A549 (cell line): ENCODE data around the gene HOXD8. TPM values are rescaled to one million over a fixed set of nuclear protein-coding genes. Genes with fewer than 3 reads are reported as not detected.

Source experiments
- ATAC-seq, 2 experiments: fragments of 200-7000 bp in 1 of 2; fragments of >200 bp in 1 of 2; cut with Nextera tagmentation in 1 of 2; cut with Tn5 transposase in 1 of 2; 3 replicates each; pipeline versions ENCODE4 v1.8.0 to v1.9.1; 2018 to 2020; ENCODE audit warnings: mild to moderate bottlenecking in 1 of 2, moderate library complexity in 1 of 2
- CTCF ChIA-PET: fragments of 300-600 bp; sonication (Branson Sonifier 250); formaldehyde crosslinking; extraction: SDS; loops from one replicate; lab custom pipeline; 2021; ENCODE audit warnings: antibody characterized with exemption, inconsistent platforms; lab: Yijun Ruan, JAX
- POLR2A ChIA-PET: fragments of 350-600 bp; formaldehyde crosslinking; extraction: SDS; loops from one replicate; lab custom pipeline; 2021; ENCODE audit warnings: antibody characterized with exemption, inconsistent platforms; lab: Yijun Ruan, JAX
- DNase-seq, 2 experiments: peaks; one replicate each; pipeline versions ENCODE4 v3.0.0 to v3.0.0-alpha.2; 2011 to 2016; ENCODE audit warnings: low read depth in 1 of 2, low spot score in 1 of 2
- FAIRE-seq: peaks from 2 replicates; lab custom pipeline; 2011; peaks lifted over from hg19 to GRCh38; lab: Jason Lieb, UNC
- H3K27ac ChIP-seq, 2 experiments: fragments of >200 bp; sonication (Bioruptor Twin); formaldehyde crosslinking; 3 replicates each; pipeline ENCODE4 v1.5.1; 2016 to 2017
- H3K4me1 ChIP-seq: fragments of >200 bp; sonication (Bioruptor Twin); formaldehyde crosslinking; 3 replicates; pipeline ENCODE4 v1.6.1; 2016
- H3K4me2 ChIP-seq: fragments of >200 bp; sonication (Bioruptor Twin); formaldehyde crosslinking; 3 replicates; pipeline ENCODE4 v1.6.1; 2016
- H3K4me3 ChIP-seq: fragments of >200 bp; sonication (Bioruptor Twin); formaldehyde crosslinking; 3 replicates; pipeline ENCODE4 v1.5.1; 2016
- H3K9me3 ChIP-seq: fragments of >200 bp; sonication (Bioruptor Twin); formaldehyde crosslinking; 3 replicates; pipeline ENCODE4 v1.6.1; 2016
- CBX2 ChIP-seq: fragments of 200-600 bp; sonication (generic); IDR thresholded peaks from 2 replicates; pipeline ENCODE4 v1.6.1; 2016; ENCODE audit warnings: low read depth, mild to moderate bottlenecking, borderline replicate concordance
- CBX8 ChIP-seq: fragments of 200-600 bp; sonication (generic); IDR thresholded peaks from 2 replicates; pipeline ENCODE4 v1.6.1; 2016
- CHD4 ChIP-seq: fragments of 200-600 bp; sonication (generic); IDR thresholded peaks from 2 replicates; pipeline ENCODE4 v1.6.1; 2016; ENCODE audit warnings: antibody characterized with exemption, mild to moderate bottlenecking, borderline replicate concordance
- EHMT2 ChIP-seq: fragments of 200-600 bp; sonication (generic); IDR thresholded peaks from 2 replicates; pipeline ENCODE4 v1.6.1; 2016; ENCODE audit warnings: antibody characterized with exemption, low read depth, mild to moderate bottlenecking, moderate library complexity
- FOSB ChIP-seq: fragments of 250-450 bp; sonication (Bioruptor Pico); IDR thresholded peaks from 2 replicates; pipeline ENCODE4 v1.5.0; 2020; ENCODE audit warnings: mild to moderate bottlenecking, moderate library complexity
- FOXS1 ChIP-seq: fragments of 250-450 bp; sonication (Bioruptor Pico); IDR thresholded peaks from 2 replicates; pipeline ENCODE4 v1.5.0; 2020; ENCODE audit warnings: mild to moderate bottlenecking, moderate library complexity
- JUN ChIP-seq, 2 experiments: fragments of >200 bp; sonication (Bioruptor Twin); formaldehyde crosslinking; IDR thresholded peaks; 2 replicates in 1 of 2; 3 replicates in 1 of 2; pipeline ENCODE4 v1.6.1; 2016 to 2017
- JUNB ChIP-seq: fragments of >200 bp; sonication (Bioruptor Twin); formaldehyde crosslinking; IDR thresholded peaks from 2 replicates; pipeline ENCODE4 v1.6.1; 2016
- KDM1A ChIP-seq: fragments of 200-600 bp; sonication (generic); IDR thresholded peaks from 2 replicates; pipeline ENCODE4 v1.6.1; 2016; ENCODE audit warnings: low read depth, mild to moderate bottlenecking
- MAFK ChIP-seq: fragments of 450-650 bp; IDR thresholded peaks from 2 replicates; pipeline ENCODE4 v1.6.1; 2014; ENCODE audit not compliant: partially characterized antibody
- MYC ChIP-seq: IDR thresholded peaks from 2 replicates; pipeline ENCODE4 v1.6.1; 2012; ENCODE audit warnings: mild to moderate bottlenecking, inconsistent platforms, low read length, improper control_type of control experiment, borderline replicate concordance
- PHF8 ChIP-seq: fragments of 200-600 bp; sonication (generic); IDR thresholded peaks from 2 replicates; pipeline ENCODE4 v1.6.1; 2016; ENCODE audit warnings: low read depth, mild to moderate bottlenecking, antibody characterized with exemption, moderate library complexity, borderline replicate concordance
- RAD21 ChIP-seq, 2 experiments: fragments of >200 bp in 1 of 2; sonication (Bioruptor Twin) in 1 of 2; formaldehyde crosslinking in 1 of 2; IDR thresholded peaks in 1 of 2; conservative IDR thresholded peaks in 1 of 2; 2 replicates in 1 of 2; 3 replicates in 1 of 2; pipeline ENCODE4 v1.6.1; 2012 to 2018; ENCODE audit warnings: inconsistent platforms in 1 of 2
- RNF2 ChIP-seq: fragments of 200-600 bp; sonication (generic); IDR thresholded peaks from 2 replicates; pipeline ENCODE4 v1.6.1; 2016; ENCODE audit warnings: low read depth, mild to moderate bottlenecking, antibody characterized with exemption, moderate library complexity, borderline replicate concordance
- TP53 ChIP-seq: fragments of 250-450 bp; sonication (Bioruptor Pico); IDR thresholded peaks from 2 replicates; pipeline ENCODE4 v1.5.0; 2021; ENCODE audit warnings: mild to moderate bottlenecking, moderate library complexity
- ZNF302 ChIP-seq: fragments of 250-450 bp; sonication (Bioruptor Pico); IDR thresholded peaks from 2 replicates; pipeline ENCODE4 v1.9.0; 2021; ENCODE audit warnings: inconsistent platforms, mild to moderate bottlenecking, moderate library complexity
- WGBS: methylation state at CpG from one replicate; pipeline ENCODE4 v1.1.6; 2017; ENCODE audit errors: missing lambda C conversion rate; 5-methylcytosine and 5-hydroxymethylcytosine counted together
- polyA plus RNA-seq, 4 experiments: library from polyadenylated mRNA; depleted of rRNA in 3 of 4; stranded (reverse); fragments of >200 nt; fragmentation: RNase III in 1 of 4; extraction: RNeasy Plus Mini Kit Qiagen cat#74134 plus additional on column Dnase treatment in 1 of 4; gene quantifications; 2 replicates in 3 of 4; 3 replicates in 1 of 4; pipeline ENCODE4 v1.2.3, GENCODE V29; 2011 to 2017
- TF ChIP-seq, protein P1 (sequence below): fragments of >200 bp; sonication (Bioruptor Twin); formaldehyde crosslinking; IDR thresholded peaks from 3 replicates; pipeline ENCODE4 v1.5.1; 2016
- TF ChIP-seq, protein P2 (sequence below): IDR thresholded peaks from 2 replicates; pipeline ENCODE4 v1.6.1; 2012
- TF ChIP-seq, protein P3 (sequence below): fragments of 450-650 bp; IDR thresholded peaks from 2 replicates; pipeline ENCODE4 v1.6.1; 2014; ENCODE audit warnings: antibody characterized with exemption
- TF ChIP-seq, protein P4 (sequence below): fragments of 250-450 bp; sonication (Bioruptor Pico); IDR thresholded peaks from 2 replicates; pipeline ENCODE4 v1.5.0; 2020; ENCODE audit warnings: low read depth, mild to moderate bottlenecking, moderate library complexity
- TF ChIP-seq, protein P5 (sequence below): fragments of 150-350 bp; IDR thresholded peaks from 2 replicates; pipeline ENCODE4 v1.6.1; 2014; ENCODE audit warnings: low read depth, mild to moderate bottlenecking, low read length

HOXD8 gene
- polyA plus RNA-seq, 2 of the 4 experiments (the other 2 are of a cell fraction), result 3.8 to 8.5 TPM

DNA sequence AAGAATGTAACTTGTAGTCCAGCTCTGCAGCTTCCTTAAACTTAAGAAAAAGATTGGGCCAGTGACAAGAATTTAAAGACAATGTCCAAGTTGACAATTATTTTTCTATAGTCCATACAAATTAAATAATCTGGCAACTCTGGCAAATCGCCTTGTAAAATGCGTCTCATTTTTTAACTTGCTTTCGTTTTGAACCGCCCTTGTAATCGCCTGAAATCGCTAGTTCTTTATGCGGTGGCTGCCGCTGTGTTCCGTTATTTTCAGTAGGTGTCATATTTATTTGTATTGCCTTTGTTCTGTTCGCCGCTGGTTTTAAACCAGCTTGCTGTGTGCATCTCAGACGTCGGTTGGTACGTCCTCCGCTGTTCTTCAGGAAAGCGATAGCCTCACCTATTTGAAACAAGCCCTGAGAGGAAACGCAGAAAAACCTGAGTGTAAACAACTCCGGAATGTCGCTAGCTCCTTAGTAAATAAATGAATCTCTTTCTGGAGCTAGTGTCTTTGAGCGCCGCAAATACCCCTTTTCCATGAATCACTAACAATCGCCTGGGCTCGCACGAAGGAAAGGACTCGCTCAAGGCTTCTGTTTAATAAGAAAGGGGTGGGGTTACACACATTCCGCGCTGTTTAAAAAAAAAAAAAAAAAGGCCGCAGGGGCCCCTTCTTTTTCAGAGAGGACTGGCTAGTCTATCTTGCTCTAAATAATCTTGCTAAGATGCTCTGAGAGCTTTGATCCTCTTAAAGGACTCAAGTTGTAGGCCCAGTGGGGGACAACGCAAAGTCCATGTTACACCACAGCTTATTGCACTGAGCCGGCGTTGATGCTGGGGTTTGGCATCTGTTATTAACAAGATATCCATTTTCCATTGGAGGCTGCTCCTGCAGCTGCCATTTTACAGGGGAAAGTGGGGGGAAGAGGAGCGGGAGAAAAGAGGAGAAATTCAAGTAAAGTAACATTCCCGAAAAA is 3.0 kb downstream of the HOXD8 start:
- ATAC-seq (no peak), FAIRE-seq (no peak), DNase-seq (no peak)
- Histone ChIP-seq H3K4me2 (no peak overlapping the region), H3K9me3 (no peaks in the 10 kb centered on the region), H3K4me1 (peaks cover 10% of the 10 kb centered on the region; the same call in 2 of the 3 replicates), H3K27ac (no peak overlapping the region), H3K4me3 (no peak overlapping the region)
- CTCF ChIA-PET, result interaction anchor here (1.3 to 9.5 kb wide), 10 partner anchors 9 to 522 kb away, joined by 3 to 139 read pairs (median 10); no protein-coding TSS in a partner anchor
- POLR2A ChIA-PET, result interaction anchor here (0.7 kb wide), 1 partner anchor 35 kb away, joined by 4 read pairs; no protein-coding TSS in a partner anchor
- TF ChIP-seq RAD21 (conservative IDR thresholded peaks at IDR 0.05 in 1 of 2, IDR thresholded peaks at IDR 0.05 in 1 of 2) (no peak), EHMT2 (no peak), MYC (no peak), PHF8 (no peak), FOSB (CRISPR knock-in tag) (no peak), JUN (IDR thresholded peaks at IDR 0.05) (no peak)
- TF ChIP-seq, protein P1, sequence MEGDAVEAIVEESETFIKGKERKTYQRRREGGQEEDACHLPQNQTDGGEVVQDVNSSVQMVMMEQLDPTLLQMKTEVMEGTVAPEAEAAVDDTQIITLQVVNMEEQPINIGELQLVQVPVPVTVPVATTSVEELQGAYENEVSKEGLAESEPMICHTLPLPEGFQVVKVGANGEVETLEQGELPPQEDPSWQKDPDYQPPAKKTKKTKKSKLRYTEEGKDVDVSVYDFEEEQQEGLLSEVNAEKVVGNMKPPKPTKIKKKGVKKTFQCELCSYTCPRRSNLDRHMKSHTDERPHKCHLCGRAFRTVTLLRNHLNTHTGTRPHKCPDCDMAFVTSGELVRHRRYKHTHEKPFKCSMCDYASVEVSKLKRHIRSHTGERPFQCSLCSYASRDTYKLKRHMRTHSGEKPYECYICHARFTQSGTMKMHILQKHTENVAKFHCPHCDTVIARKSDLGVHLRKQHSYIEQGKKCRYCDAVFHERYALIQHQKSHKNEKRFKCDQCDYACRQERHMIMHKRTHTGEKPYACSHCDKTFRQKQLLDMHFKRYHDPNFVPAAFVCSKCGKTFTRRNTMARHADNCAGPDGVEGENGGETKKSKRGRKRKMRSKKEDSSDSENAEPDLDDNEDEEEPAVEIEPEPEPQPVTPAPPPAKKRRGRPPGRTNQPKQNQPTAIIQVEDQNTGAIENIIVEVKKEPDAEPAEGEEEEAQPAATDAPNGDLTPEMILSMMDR, result no peak
- TF ChIP-seq, protein P2, sequence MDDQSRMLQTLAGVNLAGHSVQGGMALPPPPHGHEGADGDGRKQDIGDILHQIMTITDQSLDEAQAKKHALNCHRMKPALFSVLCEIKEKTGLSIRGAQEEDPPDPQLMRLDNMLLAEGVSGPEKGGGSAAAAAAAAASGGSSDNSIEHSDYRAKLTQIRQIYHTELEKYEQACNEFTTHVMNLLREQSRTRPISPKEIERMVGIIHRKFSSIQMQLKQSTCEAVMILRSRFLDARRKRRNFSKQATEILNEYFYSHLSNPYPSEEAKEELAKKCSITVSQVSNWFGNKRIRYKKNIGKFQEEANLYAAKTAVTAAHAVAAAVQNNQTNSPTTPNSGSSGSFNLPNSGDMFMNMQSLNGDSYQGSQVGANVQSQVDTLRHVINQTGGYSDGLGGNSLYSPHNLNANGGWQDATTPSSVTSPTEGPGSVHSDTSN, result no peak
- 92% methylated on average over 33 of the region's 33 CpGs for WGBS

DNA sequence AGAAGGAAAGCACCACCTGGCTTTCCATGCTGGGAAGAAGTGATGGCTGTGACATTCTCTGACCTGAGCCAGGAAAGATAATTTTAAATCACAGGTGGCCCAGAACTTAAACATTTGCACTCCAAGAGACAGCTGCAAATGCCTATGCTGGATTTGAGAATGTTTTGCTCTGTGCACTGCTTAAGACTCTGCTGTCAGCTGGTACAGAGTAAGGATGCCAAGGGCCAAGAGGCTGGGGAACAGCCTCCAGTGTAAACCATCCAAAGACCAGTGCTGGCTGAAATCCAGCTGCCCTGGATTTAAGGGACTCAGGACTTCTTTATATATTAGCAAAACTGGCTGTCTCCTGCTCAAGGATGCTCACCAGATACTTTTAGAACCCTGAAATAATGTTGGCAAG is 3.9 kb downstream of the HOXD8 start:
- H3K27ac ChIP-seq, result no peak overlapping the region
- no peak overlapping the region for H3K4me2 ChIP-seq
- CTCF ChIA-PET, result interaction anchor here (1.3 to 9.5 kb wide), 7 partner anchors 22 to 1015 kb away, joined by 3 to 139 read pairs (median 8); no protein-coding TSS in a partner anchor
- DNase-seq (no peak), FAIRE-seq (no peak)
- no peak overlapping the region for H3K4me3 ChIP-seq
- TF ChIP-seq, protein P3, sequence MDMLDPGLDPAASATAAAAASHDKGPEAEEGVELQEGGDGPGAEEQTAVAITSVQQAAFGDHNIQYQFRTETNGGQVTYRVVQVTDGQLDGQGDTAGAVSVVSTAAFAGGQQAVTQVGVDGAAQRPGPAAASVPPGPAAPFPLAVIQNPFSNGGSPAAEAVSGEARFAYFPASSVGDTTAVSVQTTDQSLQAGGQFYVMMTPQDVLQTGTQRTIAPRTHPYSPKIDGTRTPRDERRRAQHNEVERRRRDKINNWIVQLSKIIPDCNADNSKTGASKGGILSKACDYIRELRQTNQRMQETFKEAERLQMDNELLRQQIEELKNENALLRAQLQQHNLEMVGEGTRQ, result no peak
- TF ChIP-seq FOXS1 (CRISPR knock-in tag), result no peak
- no peak for TF ChIP-seq TP53 (CRISPR knock-in tag)
- no peak for TF ChIP-seq KDM1A
- no peak for TF ChIP-seq PHF8
- TF ChIP-seq, protein P4, sequence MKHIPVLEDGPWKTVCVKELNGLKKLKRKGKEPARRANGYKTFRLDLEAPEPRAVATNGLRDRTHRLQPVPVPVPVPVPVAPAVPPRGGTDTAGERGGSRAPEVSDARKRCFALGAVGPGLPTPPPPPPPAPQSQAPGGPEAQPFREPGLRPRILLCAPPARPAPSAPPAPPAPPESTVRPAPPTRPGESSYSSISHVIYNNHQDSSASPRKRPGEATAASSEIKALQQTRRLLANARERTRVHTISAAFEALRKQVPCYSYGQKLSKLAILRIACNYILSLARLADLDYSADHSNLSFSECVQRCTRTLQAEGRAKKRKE (CRISPR knock-in tag), result no peak
- TF ChIP-seq CHD4, result no peak
- TF ChIP-seq, all 56 proteins: peak for 0
- ATAC-seq, result no peak
- no peaks in the 10 kb centered on the region for H3K9me3 ChIP-seq
- POLR2A ChIA-PET, result no interaction called here
- peaks cover 10% of the 10 kb centered on the region; the same call in 2 of the 3 replicates for H3K4me1 ChIP-seq

DNA sequence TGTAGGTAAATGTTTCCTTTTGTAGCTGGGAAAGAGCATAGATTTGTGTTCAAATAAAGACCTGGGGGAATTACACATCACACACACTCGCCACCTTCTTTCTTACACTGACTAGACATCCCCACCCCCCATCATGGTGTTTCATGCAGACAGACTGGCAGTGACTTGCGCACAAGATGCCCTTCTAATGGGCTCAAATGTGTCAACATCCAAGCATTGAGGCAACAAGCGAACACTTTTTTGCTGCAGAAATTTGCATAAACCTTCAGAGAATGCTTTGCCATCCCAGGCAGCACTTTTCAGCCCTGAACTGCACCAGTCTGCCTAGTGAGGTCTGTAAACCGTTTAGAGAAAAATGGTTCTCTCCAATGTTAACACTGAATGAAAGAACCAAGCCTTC is 4.5 kb downstream of the HOXD8 start:
- Histone ChIP-seq H3K4me2 (no peak overlapping the region), H3K27ac (no peak overlapping the region), H3K9me3 (no peaks in the 10 kb centered on the region), H3K4me3 (no peak overlapping the region), H3K4me1 (peaks cover 10% of the 10 kb centered on the region; the same call in 2 of the 3 replicates)
- ATAC-seq (no peak), DNase-seq (no peak), FAIRE-seq (no peak)
- CTCF ChIA-PET, result interaction anchor here (0.9 to 9.5 kb wide), 9 partner anchors 14 to 1015 kb away, joined by 3 to 139 read pairs (median 4); no protein-coding TSS in a partner anchor
- 81% methylated on average over 4 of the region's 4 CpGs for WGBS
- POLR2A ChIA-PET, result no interaction called here
- TF ChIP-seq JUNB (no peak), ZNF302 (CRISPR knock-in tag) (no peak), FOXS1 (CRISPR knock-in tag) (no peak), RNF2 (no peak), CBX8 (no peak), MAFK (no peak), PHF8 (no peak), CBX2 (no peak)
- TF ChIP-seq, protein P4 (CRISPR knock-in tag), result no peak
- TF ChIP-seq, protein P2, result no peak
- TF ChIP-seq, protein P5, sequence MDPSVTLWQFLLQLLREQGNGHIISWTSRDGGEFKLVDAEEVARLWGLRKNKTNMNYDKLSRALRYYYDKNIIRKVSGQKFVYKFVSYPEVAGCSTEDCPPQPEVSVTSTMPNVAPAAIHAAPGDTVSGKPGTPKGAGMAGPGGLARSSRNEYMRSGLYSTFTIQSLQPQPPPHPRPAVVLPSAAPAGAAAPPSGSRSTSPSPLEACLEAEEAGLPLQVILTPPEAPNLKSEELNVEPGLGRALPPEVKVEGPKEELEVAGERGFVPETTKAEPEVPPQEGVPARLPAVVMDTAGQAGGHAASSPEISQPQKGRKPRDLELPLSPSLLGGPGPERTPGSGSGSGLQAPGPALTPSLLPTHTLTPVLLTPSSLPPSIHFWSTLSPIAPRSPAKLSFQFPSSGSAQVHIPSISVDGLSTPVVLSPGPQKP, result no peak
